WTC11 (cell line): Measurements from ENCODE around the gene BOK. TPM values are rescaled to one million over a fixed set of nuclear protein-coding genes. Genes with fewer than 3 reads are reported as not detected.

Experiments used
- ATAC-seq: fragments of 200-7000 bp; cut with Tn5 transposase; 2 replicates; pipeline ENCODE4 v1.10.0; 2021; ENCODE audit warnings: mild to moderate bottlenecking, moderate library complexity
- CTCF ChIA-PET: fragments of 300-600 bp; sonication (Branson Sonifier 250); formaldehyde crosslinking; loops from one replicate; lab custom pipeline; 2021; ENCODE audit warnings: antibody characterized with exemption; lab: Charles Lee
- POLR2A ChIA-PET: fragments of 350-600 bp; sonication (Branson Sonifier 250); formaldehyde crosslinking; loops from one replicate; lab custom pipeline; 2021; ENCODE audit warnings: antibody characterized with exemption; lab: Charles Lee
- DNase-seq: peaks from one replicate; pipeline ENCODE4 v3.0.0; 2021; ENCODE audit warnings: low spot score
- H3K27ac Mint-ChIP-seq: 2 replicates; pipeline ENCODE4 v1.8.0; 2021; ENCODE audit warnings: mixed read lengths
- H3K27me3 Mint-ChIP-seq: 2 replicates; pipeline ENCODE4 v1.8.0; 2021; ENCODE audit warnings: low read depth, mild to moderate bottlenecking, moderate library complexity, mixed read lengths
- H3K36me3 Mint-ChIP-seq: 2 replicates; pipeline ENCODE4 v1.8.0; 2021; ENCODE audit warnings: mixed read lengths
- H3K4me1 Mint-ChIP-seq: 2 replicates; pipeline ENCODE4 v1.8.0; 2022; ENCODE audit warnings: mixed read lengths
- H3K4me3 Mint-ChIP-seq: 2 replicates; pipeline ENCODE4 v1.8.0; 2021; ENCODE audit warnings: mild to moderate bottlenecking, moderate library complexity, mixed read lengths
- H3K9me3 Mint-ChIP-seq: 2 replicates; pipeline ENCODE4 v1.8.0; 2021; ENCODE audit warnings: mixed read lengths
- CREB1 ChIP-seq: sonication (generic); formaldehyde crosslinking; IDR thresholded peaks from 2 replicates; pipeline ENCODE4 v1.8.0; 2023; ENCODE audit warnings: mild to moderate bottlenecking, missing genetic modification reagents
- CREM ChIP-seq: sonication (generic); formaldehyde crosslinking; IDR thresholded peaks from 2 replicates; pipeline ENCODE4 v1.8.1; 2022; ENCODE audit warnings: mild to moderate bottlenecking, missing genetic modification reagents, moderate library complexity
- ESRRA ChIP-seq: sonication (generic); formaldehyde crosslinking; IDR thresholded peaks from 2 replicates; pipeline ENCODE4 v1.8.1; 2022; ENCODE audit warnings: mild to moderate bottlenecking, missing genetic modification reagents, borderline replicate concordance
- GABPB1 ChIP-seq: sonication (generic); formaldehyde crosslinking; IDR thresholded peaks from 2 replicates; pipeline ENCODE4 v1.8.1; 2023; ENCODE audit warnings: mild to moderate bottlenecking, missing genetic modification reagents
- GTF2I ChIP-seq: fragments of 250-450 bp; sonication (Bioruptor Pico); conservative IDR thresholded peaks from 2 replicates; pipeline ENCODE4 v1.4.0; 2021; ENCODE audit warnings: mild to moderate bottlenecking
- HMGA2 ChIP-seq: fragments of 250-450 bp; sonication (Bioruptor Pico); IDR thresholded peaks from 2 replicates; pipeline ENCODE4 v1.4.0; 2021; ENCODE audit warnings: mild to moderate bottlenecking, moderate library complexity
- KAT7 ChIP-seq: sonication (generic); formaldehyde crosslinking; IDR thresholded peaks from 2 replicates; pipeline ENCODE4 v1.8.1; 2023; ENCODE audit warnings: missing genetic modification reagents, mild to moderate bottlenecking, borderline replicate concordance
- OVOL2 ChIP-seq: fragments of 250-450 bp; sonication (Bioruptor Pico); IDR thresholded peaks from 2 replicates; pipeline ENCODE4 v1.9.0; 2021; ENCODE audit warnings: mild to moderate bottlenecking, borderline replicate concordance
- SMAD3 ChIP-seq: sonication (generic); formaldehyde crosslinking; IDR thresholded peaks from 2 replicates; pipeline ENCODE4 v1.8.0; 2022; ENCODE audit warnings: missing genetic modification reagents, mild to moderate bottlenecking, borderline replicate concordance
- SOX15 ChIP-seq: fragments of 250-450 bp; sonication (Bioruptor Pico); IDR thresholded peaks from 2 replicates; pipeline ENCODE4 v1.9.0; 2021; ENCODE audit warnings: mild to moderate bottlenecking
- ZNF219 ChIP-seq: sonication (generic); formaldehyde crosslinking; IDR thresholded peaks from 2 replicates; pipeline ENCODE4 v1.8.0; 2023; ENCODE audit warnings: missing genetic modification reagents, mild to moderate bottlenecking, borderline replicate concordance
- ZNF232 ChIP-seq: sonication (generic); formaldehyde crosslinking; IDR thresholded peaks from 2 replicates; pipeline ENCODE4 v1.8.0; 2022; ENCODE audit warnings: mild to moderate bottlenecking, missing genetic modification reagents
- ZNF423 ChIP-seq: fragments of 250-450 bp; sonication (Bioruptor Pico); IDR thresholded peaks from 2 replicates; pipeline ENCODE4 v2.1.2; 2022; ENCODE audit warnings: mild to moderate bottlenecking, moderate library complexity
- total RNA-seq: library from RNA; stranded (reverse); gene quantifications from 3 replicates; pipeline ENCODE4 v1.2.3, GENCODE V29; 2021
- TF ChIP-seq, protein P1 (sequence below): sonication (generic); formaldehyde crosslinking; conservative IDR thresholded peaks from 2 replicates; pipeline ENCODE4 v1.8.1; 2023; ENCODE audit warnings: mild to moderate bottlenecking, low read depth, missing genetic modification reagents, moderate library complexity
- TF ChIP-seq, protein P2 (sequence below): sonication (generic); formaldehyde crosslinking; IDR thresholded peaks from 2 replicates; pipeline ENCODE4 v1.8.0; 2023; ENCODE audit warnings: missing genetic modification reagents, mild to moderate bottlenecking, borderline replicate concordance
- TF ChIP-seq, protein P3 (sequence below): sonication (generic); formaldehyde crosslinking; IDR thresholded peaks from 2 replicates; pipeline ENCODE4 v1.8.1; 2023; ENCODE audit warnings: mild to moderate bottlenecking, missing genetic modification reagents, moderate library complexity
- TF ChIP-seq, protein P4 (sequence below): sonication (generic); formaldehyde crosslinking; IDR thresholded peaks from 2 replicates; pipeline ENCODE4 v1.8.1; 2022; ENCODE audit warnings: low read depth, mild to moderate bottlenecking, moderate library complexity, missing genetic modification reagents, borderline replicate concordance
- TF ChIP-seq, protein P5 (sequence below): fragments of 250-450 bp; sonication (Bioruptor Pico); conservative IDR thresholded peaks from 2 replicates; pipeline ENCODE4 v1.9.0; 2021; ENCODE audit warnings: mild to moderate bottlenecking
- TF ChIP-seq, protein P6 (sequence below): sonication (generic); formaldehyde crosslinking; IDR thresholded peaks from 2 replicates; pipeline ENCODE4 v1.8.0; 2023; ENCODE audit warnings: missing genetic modification reagents

Gene BOK
- total RNA-seq, 1 experiment from 2014 or later: 39.4 TPM

DNA sequence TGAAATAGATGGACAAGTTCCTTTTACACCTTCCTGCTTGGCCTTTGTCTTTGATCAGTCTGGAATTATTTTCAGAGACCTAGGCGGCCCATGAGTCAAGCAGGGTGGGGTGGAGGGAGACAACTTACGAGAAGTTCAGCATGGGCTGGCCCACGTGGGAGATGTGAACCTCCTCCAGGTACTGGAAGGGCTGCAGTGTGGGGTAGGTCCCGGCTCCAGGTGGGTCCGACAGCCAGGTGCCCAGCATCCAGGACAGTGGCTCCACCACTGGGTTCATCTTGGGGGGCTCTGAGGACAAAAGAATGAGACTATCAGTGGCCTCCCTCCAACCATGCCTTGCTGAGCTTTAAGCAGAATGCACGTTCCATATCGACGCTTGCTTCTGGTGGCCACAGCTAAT lies 47.6 kb downstream of the BOK start:
- POLR2A ChIA-PET: no interaction called here
- ATAC-seq: no peak
- H3K4me1 Mint-ChIP-seq: peaks cover 9% of the 10 kb centered on the region
- no peak overlapping the region for H3K27ac Mint-ChIP-seq
- TF ChIP-seq ESRRA: no peak
- TF ChIP-seq OVOL2 (CRISPR knock-in tag): no peak
- TF ChIP-seq, protein P1, sequence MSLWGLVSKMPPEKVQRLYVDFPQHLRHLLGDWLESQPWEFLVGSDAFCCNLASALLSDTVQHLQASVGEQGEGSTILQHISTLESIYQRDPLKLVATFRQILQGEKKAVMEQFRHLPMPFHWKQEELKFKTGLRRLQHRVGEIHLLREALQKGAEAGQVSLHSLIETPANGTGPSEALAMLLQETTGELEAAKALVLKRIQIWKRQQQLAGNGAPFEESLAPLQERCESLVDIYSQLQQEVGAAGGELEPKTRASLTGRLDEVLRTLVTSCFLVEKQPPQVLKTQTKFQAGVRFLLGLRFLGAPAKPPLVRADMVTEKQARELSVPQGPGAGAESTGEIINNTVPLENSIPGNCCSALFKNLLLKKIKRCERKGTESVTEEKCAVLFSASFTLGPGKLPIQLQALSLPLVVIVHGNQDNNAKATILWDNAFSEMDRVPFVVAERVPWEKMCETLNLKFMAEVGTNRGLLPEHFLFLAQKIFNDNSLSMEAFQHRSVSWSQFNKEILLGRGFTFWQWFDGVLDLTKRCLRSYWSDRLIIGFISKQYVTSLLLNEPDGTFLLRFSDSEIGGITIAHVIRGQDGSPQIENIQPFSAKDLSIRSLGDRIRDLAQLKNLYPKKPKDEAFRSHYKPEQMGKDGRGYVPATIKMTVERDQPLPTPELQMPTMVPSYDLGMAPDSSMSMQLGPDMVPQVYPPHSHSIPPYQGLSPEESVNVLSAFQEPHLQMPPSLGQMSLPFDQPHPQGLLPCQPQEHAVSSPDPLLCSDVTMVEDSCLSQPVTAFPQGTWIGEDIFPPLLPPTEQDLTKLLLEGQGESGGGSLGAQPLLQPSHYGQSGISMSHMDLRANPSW (CRISPR knock-in tag): no peak
- TF ChIP-seq, protein P2, sequence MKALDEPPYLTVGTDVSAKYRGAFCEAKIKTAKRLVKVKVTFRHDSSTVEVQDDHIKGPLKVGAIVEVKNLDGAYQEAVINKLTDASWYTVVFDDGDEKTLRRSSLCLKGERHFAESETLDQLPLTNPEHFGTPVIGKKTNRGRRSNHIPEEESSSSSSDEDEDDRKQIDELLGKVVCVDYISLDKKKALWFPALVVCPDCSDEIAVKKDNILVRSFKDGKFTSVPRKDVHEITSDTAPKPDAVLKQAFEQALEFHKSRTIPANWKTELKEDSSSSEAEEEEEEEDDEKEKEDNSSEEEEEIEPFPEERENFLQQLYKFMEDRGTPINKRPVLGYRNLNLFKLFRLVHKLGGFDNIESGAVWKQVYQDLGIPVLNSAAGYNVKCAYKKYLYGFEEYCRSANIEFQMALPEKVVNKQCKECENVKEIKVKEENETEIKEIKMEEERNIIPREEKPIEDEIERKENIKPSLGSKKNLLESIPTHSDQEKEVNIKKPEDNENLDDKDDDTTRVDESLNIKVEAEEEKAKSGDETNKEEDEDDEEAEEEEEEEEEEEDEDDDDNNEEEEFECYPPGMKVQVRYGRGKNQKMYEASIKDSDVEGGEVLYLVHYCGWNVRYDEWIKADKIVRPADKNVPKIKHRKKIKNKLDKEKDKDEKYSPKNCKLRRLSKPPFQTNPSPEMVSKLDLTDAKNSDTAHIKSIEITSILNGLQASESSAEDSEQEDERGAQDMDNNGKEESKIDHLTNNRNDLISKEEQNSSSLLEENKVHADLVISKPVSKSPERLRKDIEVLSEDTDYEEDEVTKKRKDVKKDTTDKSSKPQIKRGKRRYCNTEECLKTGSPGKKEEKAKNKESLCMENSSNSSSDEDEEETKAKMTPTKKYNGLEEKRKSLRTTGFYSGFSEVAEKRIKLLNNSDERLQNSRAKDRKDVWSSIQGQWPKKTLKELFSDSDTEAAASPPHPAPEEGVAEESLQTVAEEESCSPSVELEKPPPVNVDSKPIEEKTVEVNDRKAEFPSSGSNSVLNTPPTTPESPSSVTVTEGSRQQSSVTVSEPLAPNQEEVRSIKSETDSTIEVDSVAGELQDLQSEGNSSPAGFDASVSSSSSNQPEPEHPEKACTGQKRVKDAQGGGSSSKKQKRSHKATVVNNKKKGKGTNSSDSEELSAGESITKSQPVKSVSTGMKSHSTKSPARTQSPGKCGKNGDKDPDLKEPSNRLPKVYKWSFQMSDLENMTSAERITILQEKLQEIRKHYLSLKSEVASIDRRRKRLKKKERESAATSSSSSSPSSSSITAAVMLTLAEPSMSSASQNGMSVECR: no peak
- no peak for TF ChIP-seq ZNF423 (CRISPR knock-in tag)
- no peak for TF ChIP-seq ZNF219 (CRISPR knock-in tag)
- no peak for TF ChIP-seq KAT7
- TF ChIP-seq GTF2I (CRISPR knock-in tag): no peak
- TF ChIP-seq SOX15 (CRISPR knock-in tag): no peak
- TF ChIP-seq HMGA2 (CRISPR knock-in tag): no peak
- TF ChIP-seq, protein P3, sequence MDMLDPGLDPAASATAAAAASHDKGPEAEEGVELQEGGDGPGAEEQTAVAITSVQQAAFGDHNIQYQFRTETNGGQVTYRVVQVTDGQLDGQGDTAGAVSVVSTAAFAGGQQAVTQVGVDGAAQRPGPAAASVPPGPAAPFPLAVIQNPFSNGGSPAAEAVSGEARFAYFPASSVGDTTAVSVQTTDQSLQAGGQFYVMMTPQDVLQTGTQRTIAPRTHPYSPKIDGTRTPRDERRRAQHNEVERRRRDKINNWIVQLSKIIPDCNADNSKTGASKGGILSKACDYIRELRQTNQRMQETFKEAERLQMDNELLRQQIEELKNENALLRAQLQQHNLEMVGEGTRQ: no peak
- DNase-seq: no peak
- CTCF ChIA-PET: interaction anchor here (1.5 kb wide), 1 partner anchor 13 kb away, joined by 3 read pairs; no protein-coding TSS in a partner anchor
- peaks cover 20% of the 10 kb centered on the region for H3K36me3 Mint-ChIP-seq
- no peaks in the 10 kb centered on the region for H3K27me3 Mint-ChIP-seq
- H3K4me3 Mint-ChIP-seq: no peak overlapping the region
- no peaks in the 10 kb centered on the region for H3K9me3 Mint-ChIP-seq

DNA sequence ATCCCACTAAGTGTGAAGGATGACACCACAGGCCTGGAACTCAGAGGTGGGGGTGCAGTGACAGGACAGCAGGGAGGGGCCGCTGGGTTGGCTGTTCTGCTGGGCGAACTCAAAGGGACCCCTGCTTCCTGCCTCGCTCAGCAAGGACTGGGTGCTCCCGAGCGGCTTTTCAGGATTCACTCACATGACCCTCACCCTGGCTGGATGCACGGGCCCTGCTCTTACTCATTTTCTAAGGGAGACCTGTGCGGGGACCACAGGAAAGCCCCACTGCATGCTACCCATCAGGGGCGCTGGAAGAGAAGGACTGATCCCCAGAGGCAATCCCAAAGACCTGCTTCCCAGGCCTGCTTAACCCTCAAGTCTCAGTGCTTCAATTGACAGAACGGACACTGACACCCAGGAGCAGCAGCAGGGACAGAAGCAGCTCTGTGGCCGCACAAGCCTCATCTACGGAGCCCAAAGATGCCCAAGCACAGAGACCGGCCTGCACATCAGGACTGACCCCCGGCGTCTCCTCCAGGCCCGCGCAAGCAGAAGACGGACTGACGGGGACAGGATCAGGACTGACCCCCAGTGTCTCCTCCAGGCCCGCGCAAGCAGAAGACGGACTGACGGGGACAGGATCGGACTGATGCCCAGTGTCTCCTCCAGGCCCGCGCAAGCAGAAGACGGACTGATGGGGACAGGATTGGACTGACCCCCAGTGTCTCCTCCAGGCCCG lies 48.8 kb downstream of the BOK start:
- Mint-ChIP-seq H3K27me3 (no peaks in the 10 kb centered on the region), H3K36me3 (peaks cover 13% of the 10 kb centered on the region), H3K27ac (no peak overlapping the region), H3K9me3 (no peaks in the 10 kb centered on the region), H3K4me1 (peaks cover 9% of the 10 kb centered on the region), H3K4me3 (no peak overlapping the region)
- ChIA-PET POLR2A (no interaction called here), CTCF (interaction anchor here (1.5 kb wide), 1 partner anchor 14 kb away, joined by 3 read pairs; no protein-coding TSS in a partner anchor)
- ATAC-seq: no peak
- DNase-seq: no peak
- TF ChIP-seq GABPB1 (CRISPR knock-in tag) (no peak), SMAD3 (CRISPR knock-in tag) (no peak), ZNF219 (CRISPR knock-in tag) (no peak), CREM (CRISPR knock-in tag) (no peak), CREB1 (CRISPR knock-in tag) (no peak), ZNF232 (CRISPR knock-in tag) (no peak)
- TF ChIP-seq, protein P4, sequence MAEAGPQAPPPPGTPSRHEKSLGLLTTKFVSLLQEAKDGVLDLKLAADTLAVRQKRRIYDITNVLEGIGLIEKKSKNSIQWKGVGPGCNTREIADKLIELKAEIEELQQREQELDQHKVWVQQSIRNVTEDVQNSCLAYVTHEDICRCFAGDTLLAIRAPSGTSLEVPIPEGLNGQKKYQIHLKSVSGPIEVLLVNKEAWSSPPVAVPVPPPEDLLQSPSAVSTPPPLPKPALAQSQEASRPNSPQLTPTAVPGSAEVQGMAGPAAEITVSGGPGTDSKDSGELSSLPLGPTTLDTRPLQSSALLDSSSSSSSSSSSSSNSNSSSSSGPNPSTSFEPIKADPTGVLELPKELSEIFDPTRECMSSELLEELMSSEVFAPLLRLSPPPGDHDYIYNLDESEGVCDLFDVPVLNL (CRISPR knock-in tag): no peak
- TF ChIP-seq, protein P1 (CRISPR knock-in tag): no peak
- TF ChIP-seq, protein P5, sequence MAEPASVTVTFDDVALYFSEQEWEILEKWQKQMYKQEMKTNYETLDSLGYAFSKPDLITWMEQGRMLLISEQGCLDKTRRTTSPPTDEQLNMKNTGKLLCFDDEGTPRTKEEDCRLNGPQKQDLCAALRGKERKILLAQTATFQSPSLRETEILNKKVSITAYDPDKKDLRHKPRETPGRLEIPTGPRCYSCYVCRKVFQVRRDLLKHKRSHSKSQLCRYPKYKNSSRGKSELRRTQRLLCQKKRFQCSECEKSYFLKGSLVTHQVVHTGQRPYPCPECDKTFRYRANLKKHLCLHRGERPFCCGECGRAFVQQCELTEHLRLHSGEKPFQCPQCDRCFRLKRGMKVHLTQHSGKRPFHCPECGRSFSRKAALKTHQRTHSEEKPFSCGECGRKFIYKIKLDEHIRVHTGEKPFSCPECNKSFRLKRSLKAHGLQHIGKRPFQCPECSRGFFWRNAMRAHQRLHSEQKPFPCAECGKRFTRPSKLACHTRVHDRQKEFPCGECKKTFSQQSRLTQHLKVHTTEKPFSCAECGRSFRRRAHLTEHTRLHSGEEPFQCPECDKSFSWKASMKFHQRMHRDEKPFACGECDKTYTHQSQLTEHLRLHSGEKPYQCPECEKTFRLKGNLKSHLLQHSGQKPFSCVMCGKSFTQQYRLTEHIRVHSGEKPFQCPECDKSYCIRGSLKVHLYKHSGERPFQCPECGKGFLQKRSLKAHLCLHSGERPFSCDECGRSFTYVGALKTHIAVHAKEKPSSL (CRISPR knock-in tag): no peak
- TF ChIP-seq, protein P6, sequence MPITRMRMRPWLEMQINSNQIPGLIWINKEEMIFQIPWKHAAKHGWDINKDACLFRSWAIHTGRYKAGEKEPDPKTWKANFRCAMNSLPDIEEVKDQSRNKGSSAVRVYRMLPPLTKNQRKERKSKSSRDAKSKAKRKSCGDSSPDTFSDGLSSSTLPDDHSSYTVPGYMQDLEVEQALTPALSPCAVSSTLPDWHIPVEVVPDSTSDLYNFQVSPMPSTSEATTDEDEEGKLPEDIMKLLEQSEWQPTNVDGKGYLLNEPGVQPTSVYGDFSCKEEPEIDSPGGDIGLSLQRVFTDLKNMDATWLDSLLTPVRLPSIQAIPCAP (CRISPR knock-in tag): no peak
